GM23338 (cell line): ENCODE measurements around the gene ESPN. TPM values are rescaled to one million over a fixed set of nuclear protein-coding genes. Genes with fewer than 3 reads are reported as not detected.
A peak's percentile ranks its signal among the peaks of the same experiment; 100 is the strongest.

Experiments used
- ATAC-seq: fragments of 200-7000 bp; cut with Tn5 transposase; 3 replicates; pipeline ENCODE4 v1.9.1; 2020
- DNase-seq: peaks from one replicate; pipeline ENCODE4 v3.0.0-alpha.2; 2015; ENCODE audit warnings: low spot score
- H2AFZ ChIP-seq: fragments of 200-600 bp; sonication (generic); 2 replicates; pipeline ENCODE4 v1.8.0; 2016; ENCODE audit warnings: antibody characterized with exemption, mild to moderate bottlenecking, moderate library complexity
- H3F3A ChIP-seq: fragments of 200-600 bp; sonication (generic); replicated peaks from 2 replicates; pipeline ENCODE4 v1.8.0; 2017; ENCODE audit warnings: antibody characterized with exemption, mixed run types, low read depth
- H3K27ac ChIP-seq: fragments of 200-600 bp; sonication (generic); 2 replicates; pipeline ENCODE4 v1.6.1; 2016; ENCODE audit warnings: low read depth
- H3K27me3 ChIP-seq: fragments of 200-600 bp; sonication (generic); 2 replicates; pipeline ENCODE4 v1.8.0; 2016; ENCODE audit warnings: mild to moderate bottlenecking, mixed run types, moderate library complexity; ENCODE audit not compliant: insufficient read depth
- H3K36me3 ChIP-seq: fragments of 200-600 bp; sonication (generic); 2 replicates; pipeline ENCODE4 v1.8.0; 2016; ENCODE audit warnings: mild to moderate bottlenecking; ENCODE audit not compliant: insufficient read depth
- H3K4me1 ChIP-seq: fragments of 200-600 bp; sonication (generic); 2 replicates; pipeline ENCODE4 v1.8.0; 2016; ENCODE audit warnings: mild to moderate bottlenecking, moderate library complexity; ENCODE audit not compliant: insufficient read depth
- H3K4me2 ChIP-seq: fragments of 200-600 bp; sonication (generic); 2 replicates; pipeline ENCODE4 v1.7.1; 2017; ENCODE audit warnings: mixed run types
- H3K4me3 ChIP-seq: fragments of 200-600 bp; sonication (generic); 2 replicates; pipeline ENCODE4 v1.6.1; 2016; ENCODE audit warnings: mixed run types
- H3K79me2 ChIP-seq: fragments of 200-600 bp; sonication (generic); replicated peaks from 2 replicates; pipeline ENCODE4 v1.8.0; 2017; ENCODE audit warnings: mild to moderate bottlenecking; ENCODE audit not compliant: insufficient read depth
- H3K9me2 ChIP-seq: fragments of 200-600 bp; sonication (generic); 2 replicates; pipeline ENCODE4 v1.8.0; 2017; ENCODE audit not compliant: insufficient read depth
- H4K20me1 ChIP-seq: fragments of 200-600 bp; sonication (generic); replicated peaks from 2 replicates; pipeline ENCODE4 v1.8.0; 2017; ENCODE audit warnings: mild to moderate bottlenecking; ENCODE audit not compliant: insufficient read depth
- H3K27ac Mint-ChIP-seq: 2 replicates; pipeline ENCODE4 v1.8.0; 2020; ENCODE audit warnings: inconsistent platforms, mild to moderate bottlenecking, moderate library complexity, mixed read lengths
- H3K27me3 Mint-ChIP-seq: 3 replicates; pipeline ENCODE4 v1.8.0; 2022; ENCODE audit warnings: low read depth, mild to moderate bottlenecking, moderate library complexity, mixed read lengths, inconsistent platforms; ENCODE audit not compliant: insufficient read depth, poor library complexity
- H3K36me3 Mint-ChIP-seq: 3 replicates; pipeline ENCODE4 v1.8.0; 2021; ENCODE audit warnings: low read depth, mild to moderate bottlenecking, inconsistent platforms, moderate library complexity, mixed read lengths
- H3K4me1 Mint-ChIP-seq: 3 replicates; pipeline ENCODE4 v1.8.0; 2020; ENCODE audit warnings: mild to moderate bottlenecking, inconsistent platforms, mixed read lengths
- H3K4me3 Mint-ChIP-seq: 3 replicates; pipeline ENCODE4 v1.8.0; 2021; ENCODE audit warnings: moderate library complexity, mild to moderate bottlenecking, inconsistent platforms, mixed read lengths
- H3K9me3 Mint-ChIP-seq: 3 replicates; pipeline ENCODE4 v1.8.0; 2020; ENCODE audit warnings: moderate library complexity, mild to moderate bottlenecking, inconsistent platforms, mixed read lengths
- CREB1 ChIP-seq: fragments of 250-450 bp; sonication (Bioruptor Pico); IDR thresholded peaks from 2 replicates; pipeline ENCODE4 v1.5.0; 2020; ENCODE audit warnings: low read depth, mild to moderate bottlenecking, moderate library complexity
- EZH2 ChIP-seq: fragments of 200-600 bp; sonication (generic); IDR thresholded peaks from one replicate; pipeline ENCODE4 v1.8.0; 2017; ENCODE audit warnings: antibody characterized with exemption, mild to moderate bottlenecking, low read depth; ENCODE audit not compliant: unreplicated experiment
- EZH2phosphoT487 ChIP-seq: fragments of 200-600 bp; sonication (generic); IDR thresholded peaks from one replicate; pipeline ENCODE4 v1.8.1; 2018; ENCODE audit warnings: antibody characterized with exemption; ENCODE audit not compliant: unreplicated experiment
- JUNB ChIP-seq: IDR thresholded peaks from one replicate; pipeline ENCODE4 v1.6.1; 2016; ENCODE audit warnings: antibody characterized with exemption; ENCODE audit not compliant: unreplicated experiment
- NANOG ChIP-seq: IDR thresholded peaks from 2 replicates; pipeline ENCODE4 v1.6.1; 2016; ENCODE audit warnings: antibody characterized with exemption, borderline replicate concordance
- POLR2AphosphoS5 ChIP-seq: IDR thresholded peaks from 2 replicates; pipeline ENCODE4 v1.6.1; 2016; ENCODE audit warnings: antibody characterized with exemption, low read depth
- STAT1 ChIP-seq: IDR thresholded peaks from one replicate; pipeline ENCODE4 v1.6.1; 2016; ENCODE audit warnings: antibody characterized with exemption; ENCODE audit not compliant: unreplicated experiment
- ZNF114 ChIP-seq: fragments of 250-450 bp; sonication (Bioruptor Pico); IDR thresholded peaks from 2 replicates; pipeline ENCODE4 v1.5.0; 2020; ENCODE audit warnings: mild to moderate bottlenecking, moderate library complexity
- ZNF331 ChIP-seq: fragments of 250-450 bp; sonication (Bioruptor Pico); IDR thresholded peaks from 2 replicates; pipeline ENCODE4 v1.5.0; 2020; ENCODE audit warnings: low read depth, mild to moderate bottlenecking, moderate library complexity
- polyA plus RNA-seq: library from polyadenylated mRNA; unstranded; fragments of >200 nt; fragmentation: Nextera tagmentation; extraction: Ambion mirVana; gene quantifications from 2 replicates; pipeline ENCODE4 v1.2.1, GENCODE V29; 2016
- total RNA-seq: library from RNA; depleted of rRNA; stranded (reverse); fragments of >200 nt; shearing (Covaris generic); gene quantifications from 2 replicates; pipeline ENCODE4 v1.2.3, GENCODE V29; 2014
- TF ChIP-seq, protein P1 (sequence below): fragments of 250-450 bp; sonication (Bioruptor Pico); IDR thresholded peaks from 2 replicates; pipeline ENCODE4 v1.5.0; 2020; ENCODE audit warnings: mild to moderate bottlenecking, moderate library complexity
- TF ChIP-seq, protein P2 (sequence below): IDR thresholded peaks from one replicate; pipeline ENCODE4 v1.6.1; 2018; ENCODE audit warnings: antibody characterized with exemption; ENCODE audit not compliant: unreplicated experiment
- TF ChIP-seq, protein P3 (sequence below), 2 experiments: fragments of 200-600 bp in 1 of 2; sonication (generic) in 1 of 2; conservative IDR thresholded peaks; 2 replicates each; pipeline versions ENCODE4 v1.5.1 to v1.6.1; 2016 to 2017; ENCODE audit warnings: antibody characterized with exemption in 2 of 2, low read depth in 2 of 2, mild to moderate bottlenecking in 2 of 2, moderate library complexity in 1 of 2

ESPN gene
- total and polyA plus RNA-seq, 2 experiments from 2014 or later: 12.2 to 13.6 TPM

DNA sequence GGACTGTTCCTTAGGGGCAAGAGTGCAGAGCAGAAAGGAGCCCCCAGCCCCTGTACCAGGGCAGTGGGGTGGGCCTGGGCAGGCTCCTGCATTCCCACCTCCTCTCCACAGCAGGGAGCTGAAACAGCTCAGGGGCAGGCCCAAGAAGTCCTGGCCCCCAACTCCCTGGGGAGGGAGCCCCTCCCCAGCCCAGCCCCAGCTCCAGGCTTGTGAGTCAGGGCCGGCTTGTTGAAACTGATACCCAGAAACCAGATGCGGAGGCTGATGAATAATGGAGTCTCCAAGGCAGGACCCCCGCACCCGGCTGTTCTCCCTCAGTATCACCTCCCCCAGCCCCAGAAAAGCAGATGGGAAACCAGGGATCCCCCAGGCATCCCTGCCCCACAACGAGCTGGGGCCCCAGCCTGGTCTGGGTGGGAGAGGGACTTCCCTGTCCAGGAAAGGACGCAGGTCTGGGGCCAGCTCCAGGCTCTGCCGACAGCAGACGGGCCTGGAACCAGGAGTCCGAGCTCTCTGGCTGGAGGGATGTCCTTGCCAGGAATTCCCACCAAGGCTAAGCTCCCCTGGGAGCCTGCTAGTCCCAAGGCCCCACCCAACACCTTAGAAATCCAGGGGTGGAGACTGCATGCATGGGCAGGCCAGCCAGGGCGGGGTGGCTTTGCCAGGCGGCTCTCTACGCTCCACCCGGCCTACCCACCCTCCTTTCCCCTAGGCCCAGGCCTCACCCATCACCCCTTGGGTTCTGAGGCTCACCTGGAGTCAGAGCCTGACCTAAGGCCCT is 64.2 kb downstream of the ESPN start (continued):
- TF ChIP-seq, protein P1, sequence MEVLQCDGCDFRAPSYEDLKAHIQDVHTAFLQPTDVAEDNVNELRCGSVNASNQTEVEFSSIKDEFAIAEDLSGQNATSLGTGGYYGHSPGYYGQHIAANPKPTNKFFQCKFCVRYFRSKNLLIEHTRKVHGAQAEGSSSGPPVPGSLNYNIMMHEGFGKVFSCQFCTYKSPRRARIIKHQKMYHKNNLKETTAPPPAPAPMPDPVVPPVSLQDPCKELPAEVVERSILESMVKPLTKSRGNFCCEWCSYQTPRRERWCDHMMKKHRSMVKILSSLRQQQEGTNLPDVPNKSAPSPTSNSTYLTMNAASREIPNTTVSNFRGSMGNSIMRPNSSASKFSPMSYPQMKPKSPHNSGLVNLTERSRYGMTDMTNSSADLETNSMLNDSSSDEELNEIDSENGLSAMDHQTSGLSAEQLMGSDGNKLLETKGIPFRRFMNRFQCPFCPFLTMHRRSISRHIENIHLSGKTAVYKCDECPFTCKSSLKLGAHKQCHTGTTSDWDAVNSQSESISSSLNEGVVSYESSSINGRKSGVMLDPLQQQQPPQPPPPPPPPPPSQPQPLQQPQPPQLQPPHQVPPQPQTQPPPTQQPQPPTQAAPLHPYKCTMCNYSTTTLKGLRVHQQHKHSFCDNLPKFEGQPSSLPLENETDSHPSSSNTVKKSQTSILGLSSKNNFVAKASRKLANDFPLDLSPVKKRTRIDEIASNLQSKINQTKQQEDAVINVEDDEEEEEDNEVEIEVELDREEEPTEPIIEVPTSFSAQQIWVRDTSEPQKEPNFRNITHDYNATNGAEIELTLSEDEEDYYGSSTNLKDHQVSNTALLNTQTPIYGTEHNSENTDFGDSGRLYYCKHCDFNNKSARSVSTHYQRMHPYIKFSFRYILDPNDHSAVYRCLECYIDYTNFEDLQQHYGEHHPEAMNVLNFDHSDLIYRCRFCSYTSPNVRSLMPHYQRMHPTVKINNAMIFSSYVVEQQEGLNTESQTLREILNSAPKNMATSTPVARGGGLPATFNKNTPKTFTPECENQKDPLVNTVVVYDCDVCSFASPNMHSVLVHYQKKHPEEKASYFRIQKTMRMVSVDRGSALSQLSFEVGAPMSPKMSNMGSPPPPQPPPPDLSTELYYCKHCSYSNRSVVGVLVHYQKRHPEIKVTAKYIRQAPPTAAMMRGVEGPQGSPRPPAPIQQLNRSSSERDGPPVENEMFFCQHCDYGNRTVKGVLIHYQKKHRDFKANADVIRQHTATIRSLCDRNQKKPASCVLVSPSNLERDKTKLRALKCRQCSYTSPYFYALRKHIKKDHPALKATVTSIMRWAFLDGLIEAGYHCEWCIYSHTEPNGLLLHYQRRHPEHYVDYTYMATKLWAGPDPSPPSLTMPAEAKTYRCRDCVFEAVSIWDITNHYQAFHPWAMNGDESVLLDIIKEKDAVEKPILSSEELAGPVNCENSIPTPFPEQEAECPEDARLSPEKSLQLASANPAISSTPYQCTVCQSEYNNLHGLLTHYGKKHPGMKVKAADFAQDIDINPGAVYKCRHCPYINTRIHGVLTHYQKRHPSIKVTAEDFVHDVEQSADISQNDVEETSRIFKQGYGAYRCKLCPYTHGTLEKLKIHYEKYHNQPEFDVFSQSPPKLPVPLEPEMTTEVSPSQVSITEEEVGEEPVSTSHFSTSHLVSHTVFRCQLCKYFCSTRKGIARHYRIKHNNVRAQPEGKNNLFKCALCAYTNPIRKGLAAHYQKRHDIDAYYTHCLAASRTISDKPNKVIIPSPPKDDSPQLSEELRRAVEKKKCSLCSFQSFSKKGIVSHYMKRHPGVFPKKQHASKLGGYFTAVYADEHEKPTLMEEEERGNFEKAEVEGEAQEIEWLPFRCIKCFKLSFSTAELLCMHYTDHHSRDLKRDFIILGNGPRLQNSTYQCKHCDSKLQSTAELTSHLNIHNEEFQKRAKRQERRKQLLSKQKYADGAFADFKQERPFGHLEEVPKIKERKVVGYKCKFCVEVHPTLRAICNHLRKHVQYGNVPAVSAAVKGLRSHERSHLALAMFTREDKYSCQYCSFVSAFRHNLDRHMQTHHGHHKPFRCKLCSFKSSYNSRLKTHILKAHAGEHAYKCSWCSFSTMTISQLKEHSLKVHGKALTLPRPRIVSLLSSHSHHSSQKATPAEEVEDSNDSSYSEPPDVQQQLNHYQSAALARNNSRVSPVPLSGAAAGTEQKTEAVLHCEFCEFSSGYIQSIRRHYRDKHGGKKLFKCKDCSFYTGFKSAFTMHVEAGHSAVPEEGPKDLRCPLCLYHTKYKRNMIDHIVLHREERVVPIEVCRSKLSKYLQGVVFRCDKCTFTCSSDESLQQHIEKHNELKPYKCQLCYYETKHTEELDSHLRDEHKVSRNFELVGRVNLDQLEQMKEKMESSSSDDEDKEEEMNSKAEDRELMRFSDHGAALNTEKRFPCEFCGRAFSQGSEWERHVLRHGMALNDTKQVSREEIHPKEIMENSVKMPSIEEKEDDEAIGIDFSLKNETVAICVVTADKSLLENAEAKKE (CRISPR knock-in tag): no peak
- no peak for TF ChIP-seq EZH2
- no peak for TF ChIP-seq EZH2phosphoT487
- TF ChIP-seq JUNB: no peak
- TF ChIP-seq STAT1: no peak
- no peak for TF ChIP-seq NANOG

DNA sequence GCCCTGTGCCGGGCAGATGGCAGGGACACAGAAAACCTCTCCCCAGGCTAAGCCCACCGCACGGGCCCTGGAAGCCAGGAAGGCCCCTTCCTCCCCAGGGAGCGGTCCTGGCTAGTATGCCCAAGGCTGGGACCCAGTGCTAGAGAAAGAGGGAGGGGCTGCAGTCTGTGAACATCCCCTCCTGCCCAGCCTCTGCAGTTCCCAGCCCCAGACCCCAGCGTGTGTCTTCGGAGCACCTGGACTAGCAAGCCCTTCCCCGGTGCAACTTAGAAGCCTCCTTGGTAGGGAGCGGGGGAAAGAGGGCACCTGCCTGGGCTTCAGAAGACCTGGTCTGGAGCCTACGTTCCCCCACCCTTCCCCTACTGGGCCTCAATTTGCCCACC is 64.8 kb downstream of the ESPN start:
- Histone ChIP-seq H3K79me2 (no peaks in the 10 kb centered on the region), H3K4me1 (peaks cover 16% of the 10 kb centered on the region), H3K4me3 (peak overlapping the region; percentile 94; the same call in 1 of the 2 replicates), H3K4me2 (peak overlapping the region; percentile 97), H3K27ac (no peak overlapping the region), H3K9me2 (no peaks in the 10 kb centered on the region), H3K36me3 (no peaks in the 10 kb centered on the region), H3K27me3 (peaks cover 6% of the 10 kb centered on the region; the same call in 1 of the 2 replicates), H2AFZ (no peak overlapping the region), H3F3A (peaks cover 15% of the 10 kb centered on the region), H4K20me1 (no peaks in the 10 kb centered on the region; the same call in 1 of the 2 replicates)
- Mint-ChIP-seq H3K4me3 (peak overlapping the region; percentile 74; the same call in 2 of the 3 replicates), H3K9me3 (no peaks in the 10 kb centered on the region), H3K27me3 (peaks cover 20% of the 10 kb centered on the region), H3K27ac (no peak overlapping the region), H3K36me3 (no peaks in the 10 kb centered on the region), H3K4me1 (peaks cover 33% of the 10 kb centered on the region)
- TF ChIP-seq POLR2AphosphoS5: no peak
- TF ChIP-seq, protein P2, sequence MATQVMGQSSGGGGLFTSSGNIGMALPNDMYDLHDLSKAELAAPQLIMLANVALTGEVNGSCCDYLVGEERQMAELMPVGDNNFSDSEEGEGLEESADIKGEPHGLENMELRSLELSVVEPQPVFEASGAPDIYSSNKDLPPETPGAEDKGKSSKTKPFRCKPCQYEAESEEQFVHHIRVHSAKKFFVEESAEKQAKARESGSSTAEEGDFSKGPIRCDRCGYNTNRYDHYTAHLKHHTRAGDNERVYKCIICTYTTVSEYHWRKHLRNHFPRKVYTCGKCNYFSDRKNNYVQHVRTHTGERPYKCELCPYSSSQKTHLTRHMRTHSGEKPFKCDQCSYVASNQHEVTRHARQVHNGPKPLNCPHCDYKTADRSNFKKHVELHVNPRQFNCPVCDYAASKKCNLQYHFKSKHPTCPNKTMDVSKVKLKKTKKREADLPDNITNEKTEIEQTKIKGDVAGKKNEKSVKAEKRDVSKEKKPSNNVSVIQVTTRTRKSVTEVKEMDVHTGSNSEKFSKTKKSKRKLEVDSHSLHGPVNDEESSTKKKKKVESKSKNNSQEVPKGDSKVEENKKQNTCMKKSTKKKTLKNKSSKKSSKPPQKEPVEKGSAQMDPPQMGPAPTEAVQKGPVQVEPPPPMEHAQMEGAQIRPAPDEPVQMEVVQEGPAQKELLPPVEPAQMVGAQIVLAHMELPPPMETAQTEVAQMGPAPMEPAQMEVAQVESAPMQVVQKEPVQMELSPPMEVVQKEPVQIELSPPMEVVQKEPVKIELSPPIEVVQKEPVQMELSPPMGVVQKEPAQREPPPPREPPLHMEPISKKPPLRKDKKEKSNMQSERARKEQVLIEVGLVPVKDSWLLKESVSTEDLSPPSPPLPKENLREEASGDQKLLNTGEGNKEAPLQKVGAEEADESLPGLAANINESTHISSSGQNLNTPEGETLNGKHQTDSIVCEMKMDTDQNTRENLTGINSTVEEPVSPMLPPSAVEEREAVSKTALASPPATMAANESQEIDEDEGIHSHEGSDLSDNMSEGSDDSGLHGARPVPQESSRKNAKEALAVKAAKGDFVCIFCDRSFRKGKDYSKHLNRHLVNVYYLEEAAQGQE: no peak
- TF ChIP-seq, protein P3, sequence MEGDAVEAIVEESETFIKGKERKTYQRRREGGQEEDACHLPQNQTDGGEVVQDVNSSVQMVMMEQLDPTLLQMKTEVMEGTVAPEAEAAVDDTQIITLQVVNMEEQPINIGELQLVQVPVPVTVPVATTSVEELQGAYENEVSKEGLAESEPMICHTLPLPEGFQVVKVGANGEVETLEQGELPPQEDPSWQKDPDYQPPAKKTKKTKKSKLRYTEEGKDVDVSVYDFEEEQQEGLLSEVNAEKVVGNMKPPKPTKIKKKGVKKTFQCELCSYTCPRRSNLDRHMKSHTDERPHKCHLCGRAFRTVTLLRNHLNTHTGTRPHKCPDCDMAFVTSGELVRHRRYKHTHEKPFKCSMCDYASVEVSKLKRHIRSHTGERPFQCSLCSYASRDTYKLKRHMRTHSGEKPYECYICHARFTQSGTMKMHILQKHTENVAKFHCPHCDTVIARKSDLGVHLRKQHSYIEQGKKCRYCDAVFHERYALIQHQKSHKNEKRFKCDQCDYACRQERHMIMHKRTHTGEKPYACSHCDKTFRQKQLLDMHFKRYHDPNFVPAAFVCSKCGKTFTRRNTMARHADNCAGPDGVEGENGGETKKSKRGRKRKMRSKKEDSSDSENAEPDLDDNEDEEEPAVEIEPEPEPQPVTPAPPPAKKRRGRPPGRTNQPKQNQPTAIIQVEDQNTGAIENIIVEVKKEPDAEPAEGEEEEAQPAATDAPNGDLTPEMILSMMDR (conservative IDR thresholded peaks at IDR 0.05; ENCODE audit: low read depth in 2 of 2): no peak
- no peak for TF ChIP-seq EZH2
- TF ChIP-seq STAT1: no peak
- TF ChIP-seq ZNF331 (CRISPR knock-in tag): no peak
- no peak for TF ChIP-seq EZH2phosphoT487
- no peak for TF ChIP-seq ZNF114 (CRISPR knock-in tag)
- no peak for TF ChIP-seq NANOG
- no peak for TF ChIP-seq CREB1
- DNase-seq (no peak), ATAC-seq (no peak)
